Prostate gland (tissue), 2 donors: ENCODE data around the gene ZNF469. TPM values are rescaled to one million over a fixed set of nuclear protein-coding genes. Genes with fewer than 3 reads are reported as not detected.

ENCODE experiments used
- DNase-seq: peaks from one replicate; pipeline ENCODE4 v3.0.0-alpha.2; 2019; ENCODE audit warnings: low spot score
- H3K27ac ChIP-seq, 2 donors: fragments of 200-600 bp; sonication (generic); 2 replicates each; pipeline ENCODE4 v1.5.1; 2017 to 2019
- H3K27me3 ChIP-seq: fragments of 200-600 bp; sonication (generic); replicated peaks from 2 replicates; pipeline ENCODE4 v1.5.1; 2019; ENCODE audit not compliant: insufficient read depth
- H3K36me3 ChIP-seq, 2 donors: fragments of 200-600 bp; sonication (generic); 1 replicate in 1 of 2; 2 replicates in 1 of 2; pipeline versions ENCODE4 v1.5.1 to v1.8.1; 2017 to 2019
- H3K4me1 ChIP-seq: fragments of 200-600 bp; sonication (generic); replicated peaks from 2 replicates; pipeline ENCODE4 v1.5.1; 2019
- H3K4me3 ChIP-seq, 2 donors: fragments of 200-600 bp; sonication (generic); 2 replicates each; pipeline ENCODE4 v1.5.1; 2017 to 2019
- H3K9me3 ChIP-seq: fragments of 200-600 bp; sonication (generic); 2 replicates; pipeline ENCODE4 v1.5.1; 2017
- POLR2A ChIP-seq: fragments of 450-650 bp; IDR thresholded peaks from one replicate; pipeline ENCODE4 v1.6.1; 2016; ENCODE audit warnings: antibody characterized with exemption, mild to moderate bottlenecking
- POLR2AphosphoS5 ChIP-seq: sonication (generic); formaldehyde crosslinking; IDR thresholded peaks from one replicate; pipeline ENCODE4 v1.6.1; 2017; ENCODE audit warnings: antibody characterized with exemption
- WGBS: methylation state at CpG from one replicate; pipeline ENCODE4 v1.1.5; 2018; 5-methylcytosine and 5-hydroxymethylcytosine counted together
- intact Hi-C: fragments of 100-400 bp; cut with DNase I; formaldehyde crosslinking; loops from one replicate; pipeline ENCODE4 v1.14.2; 2022
- total RNA-seq, 2 donors: library from RNA; depleted of rRNA; stranded (reverse); fragments of >200 nt; gene quantifications; one replicate each; pipeline ENCODE4 v1.1.0, GENCODE V29; 2016
- TF ChIP-seq, protein P1 (sequence below), 4 experiments: fragments of 200-600 bp in 2 of 4; fragments of 450-650 bp in 2 of 4; sonication (generic) in 2 of 4; IDR thresholded peaks; 1 replicate in 3 of 4; 2 replicates in 1 of 4; pipeline ENCODE4 v1.5.1; 2016 to 2019; ENCODE audit warnings: antibody characterized with exemption in 4 of 4, mild to moderate bottlenecking in 2 of 4, moderate library complexity in 2 of 4

The ZNF469 gene
- total RNA-seq, 2 donors from 2014 or later = 3.6 to 4.4 TPM

GRCh38 chr16:88389191-88389590 lies 6.4 kb downstream of the ZNF469 start:
- no peaks in the 10 kb centered on the region for H3K9me3 ChIP-seq
- intact Hi-C loops = no loop called here
- WGBS = 90% methylated on average over 24 of the region's 24 CpGs
- H3K36me3 ChIP-seq = no peaks in the 10 kb centered on the region
- H3K27ac ChIP-seq = no peak overlapping the region
- no peak for DNase-seq
- no peak overlapping the region for H3K4me3 ChIP-seq
- H3K27me3 ChIP-seq = no peaks in the 10 kb centered on the region
- H3K4me1 ChIP-seq = peaks cover 4% of the 10 kb centered on the region
- TF ChIP-seq, protein P1, sequence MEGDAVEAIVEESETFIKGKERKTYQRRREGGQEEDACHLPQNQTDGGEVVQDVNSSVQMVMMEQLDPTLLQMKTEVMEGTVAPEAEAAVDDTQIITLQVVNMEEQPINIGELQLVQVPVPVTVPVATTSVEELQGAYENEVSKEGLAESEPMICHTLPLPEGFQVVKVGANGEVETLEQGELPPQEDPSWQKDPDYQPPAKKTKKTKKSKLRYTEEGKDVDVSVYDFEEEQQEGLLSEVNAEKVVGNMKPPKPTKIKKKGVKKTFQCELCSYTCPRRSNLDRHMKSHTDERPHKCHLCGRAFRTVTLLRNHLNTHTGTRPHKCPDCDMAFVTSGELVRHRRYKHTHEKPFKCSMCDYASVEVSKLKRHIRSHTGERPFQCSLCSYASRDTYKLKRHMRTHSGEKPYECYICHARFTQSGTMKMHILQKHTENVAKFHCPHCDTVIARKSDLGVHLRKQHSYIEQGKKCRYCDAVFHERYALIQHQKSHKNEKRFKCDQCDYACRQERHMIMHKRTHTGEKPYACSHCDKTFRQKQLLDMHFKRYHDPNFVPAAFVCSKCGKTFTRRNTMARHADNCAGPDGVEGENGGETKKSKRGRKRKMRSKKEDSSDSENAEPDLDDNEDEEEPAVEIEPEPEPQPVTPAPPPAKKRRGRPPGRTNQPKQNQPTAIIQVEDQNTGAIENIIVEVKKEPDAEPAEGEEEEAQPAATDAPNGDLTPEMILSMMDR (IDR thresholded peaks at IDR 0.05) = no peak
- no peak for TF ChIP-seq POLR2AphosphoS5
- TF ChIP-seq POLR2A = no peak

GRCh38 chr16:88389621-88390160 lies 6.9 kb downstream of the ZNF469 start:
- H3K4me1 ChIP-seq = peaks cover 4% of the 10 kb centered on the region
- intact Hi-C loops = no loop called here
- 89% methylated on average over 20 of the region's 20 CpGs for WGBS
- H3K27me3 ChIP-seq = no peaks in the 10 kb centered on the region
- no peak overlapping the region for H3K27ac ChIP-seq
- TF ChIP-seq POLR2AphosphoS5 (no peak), POLR2A (no peak)
- TF ChIP-seq, protein P1 (IDR thresholded peaks at IDR 0.05) = no peak
- DNase-seq = no peak
- no peaks in the 10 kb centered on the region for H3K36me3 ChIP-seq
- H3K4me3 ChIP-seq = no peak overlapping the region
- no peaks in the 10 kb centered on the region for H3K9me3 ChIP-seq

GRCh38 chr16:88390265-88390664 lies 7.5 kb downstream of the ZNF469 start:
- no peak for DNase-seq
- Histone ChIP-seq H3K27ac (no peak overlapping the region), H3K4me1 (peaks cover 4% of the 10 kb centered on the region), H3K27me3 (no peaks in the 10 kb centered on the region), H3K9me3 (no peaks in the 10 kb centered on the region), H3K36me3 (no peaks in the 10 kb centered on the region), H3K4me3 (no peak overlapping the region)
- intact Hi-C loops = no loop called here
- WGBS = 83% methylated on average over 9 of the region's 9 CpGs
- TF ChIP-seq, protein P1 (IDR thresholded peaks at IDR 0.05) = no peak
- TF ChIP-seq POLR2A (no peak), POLR2AphosphoS5 (no peak)

DNA sequence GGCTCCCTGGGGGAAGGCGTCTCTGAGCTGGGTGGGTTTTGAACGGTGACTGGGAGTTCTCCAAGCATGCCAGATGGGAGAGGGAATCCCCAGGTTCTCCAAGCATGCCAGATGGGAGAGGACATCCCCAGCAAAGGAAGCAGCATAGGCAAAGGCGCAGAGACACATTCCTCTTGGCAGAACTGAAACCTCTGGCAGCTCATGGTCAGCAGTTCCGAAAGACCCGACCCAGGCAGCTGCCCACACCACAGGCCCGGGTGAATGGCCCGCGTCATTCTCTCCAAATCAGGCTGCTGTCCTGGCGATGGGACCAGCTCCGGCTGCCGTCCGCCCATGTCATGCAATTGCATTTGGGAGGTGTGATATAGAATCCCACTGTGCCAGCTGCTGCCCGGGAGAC lies 8.0 kb downstream of the ZNF469 start:
- no peak overlapping the region for H3K4me3 ChIP-seq
- H3K9me3 ChIP-seq = no peaks in the 10 kb centered on the region
- TF ChIP-seq POLR2A (no peak), POLR2AphosphoS5 (no peak)
- TF ChIP-seq, protein P1 (IDR thresholded peaks at IDR 0.05) = no peak
- intact Hi-C loops = no loop called here
- no peaks in the 10 kb centered on the region for H3K36me3 ChIP-seq
- WGBS = 80% methylated on average over 13 of the region's 13 CpGs
- no peaks in the 10 kb centered on the region for H3K27me3 ChIP-seq
- H3K27ac ChIP-seq = no peak overlapping the region
- H3K4me1 ChIP-seq = peaks cover 4% of the 10 kb centered on the region
- DNase-seq = no peak

DNA sequence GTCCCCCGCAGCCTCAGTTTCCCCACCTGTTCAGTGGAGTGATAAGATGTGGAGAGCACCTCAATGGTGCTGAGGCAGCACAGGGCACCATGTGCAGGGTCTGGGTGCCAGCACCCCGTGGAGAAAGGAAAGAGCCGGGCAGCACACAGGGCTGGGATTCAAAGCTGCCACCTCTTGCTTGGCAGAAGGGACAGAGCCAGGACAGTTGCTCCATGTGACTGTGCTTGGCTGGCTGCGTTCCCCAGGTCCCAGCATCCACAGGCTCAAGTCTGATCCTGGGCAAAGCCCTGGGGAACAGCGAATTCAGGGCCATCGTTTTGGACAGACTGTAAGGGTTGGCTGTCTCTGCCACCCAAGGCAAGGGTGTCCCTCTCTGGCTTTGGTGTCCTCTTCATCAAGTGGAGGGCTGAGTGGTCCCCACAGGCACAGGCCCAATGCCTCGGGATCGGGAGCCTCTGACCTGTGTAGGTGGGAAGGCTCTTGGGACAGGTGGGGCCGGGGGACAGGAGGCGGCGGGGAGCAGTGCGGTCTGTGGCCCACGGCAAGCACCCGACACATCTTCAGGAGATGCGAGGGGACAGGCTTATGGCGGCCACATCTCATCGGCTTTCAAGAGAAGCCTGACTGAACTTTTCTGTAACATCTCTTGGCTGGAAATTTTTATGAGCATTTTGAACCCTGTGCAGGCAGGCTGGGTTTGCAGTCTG lies 8.5 kb downstream of the ZNF469 start:
- intact Hi-C loops = no loop called here

More for the DNA sequence above, 8.5 kb downstream of the ZNF469 start:
- DNase-seq = no peak
- Histone ChIP-seq H3K4me1 (peaks cover 4% of the 10 kb centered on the region), H3K27me3 (no peaks in the 10 kb centered on the region), H3K27ac (no peak overlapping the region), H3K9me3 (no peaks in the 10 kb centered on the region), H3K36me3 (no peaks in the 10 kb centered on the region), H3K4me3 (no peak overlapping the region)
- 94% methylated on average over 17 of the region's 17 CpGs for WGBS
- TF ChIP-seq, protein P1 (IDR thresholded peaks at IDR 0.05) = no peak
- no peak for TF ChIP-seq POLR2A
